ENCODE data around the gene CTNNA3. TPM values are rescaled to one million over a fixed set of nuclear protein-coding genes. Genes with fewer than 3 reads are reported as not detected.

CTNNA3 gene
- total RNA-seq, 2 donors from 2014 or later, result 3.2 to 7.2 TPM

DNA sequence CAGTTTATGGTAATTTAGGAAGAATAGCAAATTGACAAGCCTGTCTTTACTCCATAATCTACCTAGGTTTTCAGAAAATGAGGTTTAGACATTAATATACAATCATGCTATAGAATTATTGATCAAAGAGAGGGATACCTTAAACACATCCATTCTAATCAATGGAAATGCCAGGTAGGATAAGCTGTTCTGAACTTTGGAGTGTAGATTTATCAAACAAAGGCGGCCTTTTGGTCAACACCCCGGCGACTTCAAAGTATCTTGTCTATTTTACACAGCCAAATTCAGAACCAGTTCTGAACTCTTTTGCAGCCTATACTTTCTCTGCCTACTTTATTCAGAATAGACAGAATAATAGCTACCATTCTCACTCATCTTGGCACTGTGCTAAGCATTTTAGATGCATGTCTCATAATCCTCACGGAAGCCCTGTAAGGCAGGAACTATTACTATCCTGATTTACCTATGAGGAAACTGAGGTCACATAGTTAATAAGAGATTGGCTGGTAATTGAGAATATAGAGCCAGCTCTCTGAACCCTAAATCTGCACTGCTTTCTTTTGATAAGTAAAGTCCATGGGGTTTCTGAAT, 1412.0 kb downstream of the CTNNA3 start:
- Mint-ChIP-seq H3K4me1 (no peaks in the 10 kb centered on the region), H3K27ac (no peak overlapping the region), H3K4me3 (no peak overlapping the region), H3K9me3 (no peaks in the 10 kb centered on the region), H3K36me3 (ENCODE audit: low read depth) (no peaks in the 10 kb centered on the region), H3K27me3 (ENCODE audit: insufficient read depth) (no peaks in the 10 kb centered on the region)
- Histone ChIP-seq H3K4me1 (ENCODE audit: control insufficient read depth, insufficient read depth, low read length) (no peaks in the 10 kb centered on the region), H3K27ac (ENCODE audit: low read depth, low read length) (no peak overlapping the region), H3K9me3 (ENCODE audit: control insufficient read depth, low read length) (no peaks in the 10 kb centered on the region), H3K4me3 (ENCODE audit: low read length) (no peak overlapping the region), H3K36me3 (ENCODE audit: control insufficient read depth, insufficient read depth, low read length) (no peaks in the 10 kb centered on the region), H3K9ac (ENCODE audit: extremely low read depth, low read length, poor library complexity, severe bottlenecking) (no peak overlapping the region), H3K27me3 (ENCODE audit: control insufficient read depth, insufficient read depth, low read length, poor library complexity, severe bottlenecking) (no peaks in the 10 kb centered on the region)
- 95 to 100% methylated on average over 1 to 4 of the region's 4 CpGs for WGBS, 2 experiments (ENCODE audit: insufficient coverage in 1 of 2, insufficient read length in 1 of 2)
- TF ChIP-seq, protein P1, sequence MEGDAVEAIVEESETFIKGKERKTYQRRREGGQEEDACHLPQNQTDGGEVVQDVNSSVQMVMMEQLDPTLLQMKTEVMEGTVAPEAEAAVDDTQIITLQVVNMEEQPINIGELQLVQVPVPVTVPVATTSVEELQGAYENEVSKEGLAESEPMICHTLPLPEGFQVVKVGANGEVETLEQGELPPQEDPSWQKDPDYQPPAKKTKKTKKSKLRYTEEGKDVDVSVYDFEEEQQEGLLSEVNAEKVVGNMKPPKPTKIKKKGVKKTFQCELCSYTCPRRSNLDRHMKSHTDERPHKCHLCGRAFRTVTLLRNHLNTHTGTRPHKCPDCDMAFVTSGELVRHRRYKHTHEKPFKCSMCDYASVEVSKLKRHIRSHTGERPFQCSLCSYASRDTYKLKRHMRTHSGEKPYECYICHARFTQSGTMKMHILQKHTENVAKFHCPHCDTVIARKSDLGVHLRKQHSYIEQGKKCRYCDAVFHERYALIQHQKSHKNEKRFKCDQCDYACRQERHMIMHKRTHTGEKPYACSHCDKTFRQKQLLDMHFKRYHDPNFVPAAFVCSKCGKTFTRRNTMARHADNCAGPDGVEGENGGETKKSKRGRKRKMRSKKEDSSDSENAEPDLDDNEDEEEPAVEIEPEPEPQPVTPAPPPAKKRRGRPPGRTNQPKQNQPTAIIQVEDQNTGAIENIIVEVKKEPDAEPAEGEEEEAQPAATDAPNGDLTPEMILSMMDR (conservative IDR thresholded peaks at IDR 0.05), result no peak
- no peak for DNase-seq

DNA sequence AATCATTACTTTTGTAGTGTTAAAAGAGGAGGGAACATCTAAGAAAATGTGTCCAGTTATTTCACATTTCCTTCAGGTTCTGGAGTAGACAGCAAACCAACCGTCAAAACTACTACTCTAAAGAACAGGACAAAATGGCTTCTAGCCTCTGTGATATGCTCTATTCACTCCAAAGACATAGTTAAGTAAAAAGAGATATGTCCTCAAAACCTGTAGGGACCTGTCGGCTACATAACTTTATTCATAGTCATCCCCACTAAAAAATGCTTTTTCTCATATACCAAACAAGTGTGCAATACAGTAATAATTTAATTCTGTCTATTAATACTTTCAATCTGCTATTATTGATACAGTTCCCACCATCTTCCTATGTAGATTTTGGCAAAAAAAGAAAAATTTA, 1412.9 kb downstream of the CTNNA3 start:
- no peaks in the 10 kb centered on the region for H3K9me3 Mint-ChIP-seq
- H3K27ac Mint-ChIP-seq, result no peak overlapping the region
- Histone ChIP-seq H3K27ac (ENCODE audit: low read depth, low read length) (no peak overlapping the region), H3K4me3 (ENCODE audit: low read length) (no peak overlapping the region), H3K36me3 (ENCODE audit: control insufficient read depth, insufficient read depth, low read length) (no peaks in the 10 kb centered on the region), H3K9me3 (ENCODE audit: control insufficient read depth, low read length) (no peaks in the 10 kb centered on the region), H3K9ac (ENCODE audit: extremely low read depth, low read length, poor library complexity, severe bottlenecking) (no peak overlapping the region), H3K4me1 (ENCODE audit: control insufficient read depth, insufficient read depth, low read length) (no peaks in the 10 kb centered on the region), H3K27me3 (ENCODE audit: control insufficient read depth, insufficient read depth, low read length, poor library complexity, severe bottlenecking) (no peaks in the 10 kb centered on the region)
- DNase-seq, result no peak
- H3K4me1 Mint-ChIP-seq, result no peaks in the 10 kb centered on the region
- TF ChIP-seq, protein P1 (conservative IDR thresholded peaks at IDR 0.05), result no peak
- 91% methylated on average over 2 of the region's 2 CpGs; no CpG with 5 or more reads in 1 of the 2 experiments for WGBS, 2 experiments (ENCODE audit: insufficient coverage in 1 of 2, insufficient read length in 1 of 2)
- no peaks in the 10 kb centered on the region for H3K27me3 Mint-ChIP-seq (ENCODE audit: insufficient read depth)
- no peak overlapping the region for H3K4me3 Mint-ChIP-seq
- H3K36me3 Mint-ChIP-seq (ENCODE audit: low read depth), result no peaks in the 10 kb centered on the region

DNA sequence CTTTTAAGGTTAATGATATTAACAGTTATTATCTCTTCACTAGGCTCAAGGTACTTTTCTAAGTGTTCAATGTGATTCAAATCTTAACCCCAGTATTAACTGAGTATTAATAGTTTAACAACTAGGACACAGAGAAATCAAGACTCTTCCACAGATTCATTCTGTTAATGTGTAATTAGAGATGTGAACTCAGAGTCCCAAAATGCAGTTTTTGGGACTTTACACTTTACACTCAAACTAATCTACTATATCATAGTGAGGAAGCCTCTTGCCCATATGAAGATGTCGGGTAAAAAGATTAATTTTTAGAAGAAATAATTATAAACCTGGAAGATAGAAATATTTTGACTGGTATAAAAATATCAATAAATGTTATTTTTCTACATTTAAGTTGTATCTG, 1414.7 kb downstream of the CTNNA3 start:
- H3K4me3 ChIP-seq (ENCODE audit: low read length), result no peak overlapping the region
- Mint-ChIP-seq H3K27ac (no peak overlapping the region), H3K4me1 (no peaks in the 10 kb centered on the region), H3K9me3 (no peaks in the 10 kb centered on the region), H3K27me3 (ENCODE audit: insufficient read depth) (no peaks in the 10 kb centered on the region), H3K36me3 (ENCODE audit: low read depth) (no peaks in the 10 kb centered on the region), H3K4me3 (no peak overlapping the region)
- TF ChIP-seq, protein P1 (conservative IDR thresholded peaks at IDR 0.05), result no peak
- H3K9me3 ChIP-seq (ENCODE audit: control insufficient read depth, low read length), result no peaks in the 10 kb centered on the region
- H3K27ac ChIP-seq (ENCODE audit: low read depth, low read length), result no peak overlapping the region
- H3K9ac ChIP-seq (ENCODE audit: extremely low read depth, low read length, poor library complexity, severe bottlenecking), result no peak overlapping the region
- no CpG with 5 or more reads among the region's 1 CpG for WGBS, 2 experiments (ENCODE audit: insufficient coverage in 1 of 2, insufficient read length in 1 of 2)
- no peaks in the 10 kb centered on the region for H3K36me3 ChIP-seq (ENCODE audit: control insufficient read depth, insufficient read depth, low read length)
- DNase-seq, result no peak
- no peaks in the 10 kb centered on the region for H3K4me1 ChIP-seq (ENCODE audit: control insufficient read depth, insufficient read depth, low read length)
- H3K27me3 ChIP-seq (ENCODE audit: control insufficient read depth, insufficient read depth, low read length, poor library complexity, severe bottlenecking), result no peaks in the 10 kb centered on the region
